GM04503 (cell line): ENCODE measurements around the gene EHF.

Experiments used
- DNase-seq: peaks from one replicate; pipeline ENCODE4 v3.0.0-alpha.2; 2012; ENCODE audit warnings: low read depth

EHF gene

DNA sequence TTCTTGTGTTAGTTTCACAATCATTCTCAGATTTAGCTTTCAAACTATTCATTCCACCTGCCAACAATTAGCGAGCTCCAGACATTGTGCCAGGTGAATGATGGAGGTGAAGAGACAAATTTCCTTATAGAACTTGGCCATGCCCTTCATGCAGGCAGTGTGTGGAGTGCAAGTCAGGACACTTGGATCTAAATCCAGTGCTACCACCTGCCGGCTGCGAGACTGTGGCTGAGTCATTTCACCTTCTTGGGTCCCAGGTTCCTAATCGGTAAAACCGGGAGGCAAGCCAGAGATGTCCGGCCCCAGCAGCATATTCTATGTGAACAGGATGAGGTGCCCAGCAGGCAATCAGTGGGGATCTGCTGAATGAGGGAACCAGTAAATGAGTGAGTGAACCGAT, 18.6 kb upstream of the EHF start:
- no peak for DNase-seq

DNA sequence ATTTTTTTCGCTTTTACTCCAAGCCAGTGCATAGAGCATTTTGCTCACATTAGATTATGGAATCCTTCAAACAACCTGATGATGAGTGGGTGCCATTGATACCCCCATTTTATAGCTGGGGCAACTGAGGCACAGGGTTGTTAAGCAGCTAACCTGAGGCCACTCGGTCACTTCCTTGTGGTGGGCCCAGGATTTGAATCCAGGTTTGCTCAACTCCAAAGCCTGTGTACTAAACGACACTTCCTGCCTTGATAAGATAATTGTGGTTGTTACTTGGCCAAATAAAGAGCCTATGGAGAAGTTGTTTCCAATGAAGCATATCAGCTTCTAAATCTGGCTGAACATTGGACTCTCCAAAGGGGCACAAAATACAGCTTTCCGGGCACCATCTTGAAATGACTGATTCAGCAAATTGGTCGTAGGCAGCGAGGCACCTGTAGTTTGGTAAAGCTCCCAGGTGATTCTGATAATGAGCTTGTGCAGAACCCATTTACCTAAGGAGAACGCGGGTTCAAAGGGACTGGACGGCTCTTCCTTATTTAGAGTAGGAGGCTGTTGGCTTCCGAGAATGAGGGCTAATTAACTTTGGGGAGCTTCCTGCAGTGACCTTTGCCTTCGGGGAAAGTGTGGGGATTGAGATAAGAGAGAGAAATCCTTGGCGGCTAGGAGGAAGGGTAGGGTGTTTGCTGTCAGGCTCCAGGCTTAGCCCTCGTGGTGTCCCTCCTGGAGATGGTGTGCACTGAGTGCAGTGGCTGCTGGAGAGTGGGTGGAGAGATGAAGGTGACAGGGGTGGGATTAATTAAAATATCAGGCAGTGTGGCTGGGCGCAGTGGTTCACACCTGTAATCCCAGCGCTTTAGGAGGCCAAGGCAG, 17.5 kb upstream of the EHF start:
- no peak for DNase-seq

DNA sequence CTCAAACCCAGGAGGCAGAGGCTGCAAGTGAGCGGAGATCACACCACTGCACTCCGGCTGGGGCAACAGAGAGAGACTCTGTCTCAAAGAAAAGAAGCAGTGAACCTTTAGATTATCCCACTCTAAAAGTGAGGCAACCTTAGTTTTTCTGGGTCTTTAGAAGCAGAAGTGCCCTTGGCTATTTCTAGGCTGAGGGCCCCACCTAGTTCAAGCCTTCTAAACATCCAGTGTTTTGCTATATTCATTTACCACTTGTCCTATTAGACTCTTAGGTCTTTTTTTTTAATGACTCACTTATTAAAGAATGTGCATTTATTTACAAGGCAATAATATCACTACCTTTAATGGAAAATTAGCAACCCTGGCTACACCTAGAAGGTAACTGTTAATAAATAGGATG, 16.7 kb upstream of the EHF start:
- no peak for DNase-seq

DNA sequence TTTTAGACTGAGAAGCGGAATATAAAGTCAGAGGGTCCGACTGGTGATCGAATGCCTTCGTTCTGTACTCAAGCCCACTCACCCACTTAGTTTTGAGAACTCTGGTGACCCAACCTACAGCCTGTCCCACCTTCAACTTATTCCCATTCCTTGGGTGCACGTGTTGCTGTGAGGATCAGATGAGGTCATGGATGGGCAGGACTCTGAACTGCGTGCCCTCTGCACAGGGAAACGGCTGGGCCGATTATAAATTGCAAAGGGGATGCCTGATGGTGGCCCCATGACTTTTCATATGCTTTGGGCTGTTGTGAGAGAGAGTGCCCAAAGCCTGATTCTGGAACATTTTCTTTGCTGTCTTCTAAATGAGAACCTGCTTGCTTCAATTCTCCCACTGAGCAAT, 16.0 kb upstream of the EHF start:
- DNase-seq: no peak

DNA sequence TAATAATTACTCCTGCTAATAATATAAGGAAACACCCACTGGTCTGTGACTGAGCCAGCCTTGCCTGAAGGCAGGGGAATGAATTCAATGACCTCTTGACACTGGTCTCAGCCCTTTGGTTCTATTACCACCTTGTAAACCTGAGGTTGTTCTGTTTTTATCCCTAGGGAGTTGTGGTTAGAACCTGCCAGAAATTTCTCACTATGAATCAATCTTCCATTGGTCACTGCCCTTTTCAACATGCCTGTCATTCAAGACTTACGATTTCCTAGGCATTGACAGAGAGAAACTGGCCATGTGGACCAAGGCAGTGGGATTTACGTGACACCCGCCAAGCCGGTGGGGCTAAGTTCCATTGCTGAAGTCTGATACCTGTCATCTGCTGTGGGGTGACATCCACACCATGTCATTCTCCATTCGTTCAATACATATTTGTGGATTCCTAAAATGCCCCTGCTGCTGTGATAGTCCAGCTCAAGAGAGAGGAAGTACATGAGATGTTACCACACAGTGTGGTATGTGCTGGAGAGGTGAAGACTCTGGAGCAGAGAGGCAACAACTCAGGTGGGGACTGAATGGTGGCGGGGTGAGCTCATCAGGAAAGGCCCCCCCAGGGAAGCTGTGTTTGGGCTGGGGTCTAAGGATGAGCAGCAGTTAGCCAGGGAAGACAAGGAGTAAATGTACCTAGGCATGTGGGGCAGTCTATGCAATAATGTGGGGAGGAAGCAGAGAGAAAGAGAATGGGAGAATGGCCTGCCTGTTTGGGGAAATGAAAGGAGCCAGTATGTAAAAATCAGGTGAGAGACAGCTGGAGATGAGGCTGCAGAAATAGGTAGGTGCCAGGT, 15.2 kb upstream of the EHF start:
- DNase-seq: no peak

DNA sequence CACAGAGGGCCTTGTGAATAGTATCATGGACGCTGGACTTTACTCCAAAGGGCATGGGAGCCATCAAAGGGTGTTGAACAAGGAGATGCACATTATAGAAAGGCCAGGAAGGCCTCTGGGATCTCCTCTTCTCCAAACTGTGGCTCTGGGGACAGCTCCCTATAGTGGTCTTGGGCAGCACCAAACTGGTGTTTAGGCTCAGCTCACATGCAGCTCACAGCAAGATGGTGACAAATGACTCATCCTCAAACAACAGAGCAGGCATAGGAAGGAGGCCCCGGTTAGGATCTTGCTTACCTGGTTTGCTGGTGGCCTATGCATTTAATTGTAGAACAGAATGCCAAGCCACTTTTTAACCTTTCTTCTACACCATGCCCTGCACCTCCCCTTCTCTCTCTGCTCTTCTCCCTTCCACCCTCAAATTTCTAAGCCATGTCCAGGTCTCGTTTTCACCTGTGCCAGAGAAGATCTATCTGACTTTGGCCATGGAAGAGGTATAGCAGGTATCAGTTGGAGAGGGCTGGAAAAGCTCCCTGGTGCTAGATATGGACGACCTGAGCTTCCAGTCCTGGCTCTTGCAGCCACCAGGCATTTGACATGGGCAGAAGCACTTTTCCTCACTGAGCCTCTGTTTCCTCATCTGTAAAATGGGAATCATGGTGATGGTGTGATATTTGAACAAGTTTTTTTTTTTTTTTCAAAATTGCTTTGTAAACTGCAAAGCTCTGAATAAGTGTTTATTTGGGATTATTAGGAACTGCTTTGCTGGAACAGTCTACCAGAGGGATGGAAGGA, 14.4 kb upstream of the EHF start:
- DNase-seq: no peak

DNA sequence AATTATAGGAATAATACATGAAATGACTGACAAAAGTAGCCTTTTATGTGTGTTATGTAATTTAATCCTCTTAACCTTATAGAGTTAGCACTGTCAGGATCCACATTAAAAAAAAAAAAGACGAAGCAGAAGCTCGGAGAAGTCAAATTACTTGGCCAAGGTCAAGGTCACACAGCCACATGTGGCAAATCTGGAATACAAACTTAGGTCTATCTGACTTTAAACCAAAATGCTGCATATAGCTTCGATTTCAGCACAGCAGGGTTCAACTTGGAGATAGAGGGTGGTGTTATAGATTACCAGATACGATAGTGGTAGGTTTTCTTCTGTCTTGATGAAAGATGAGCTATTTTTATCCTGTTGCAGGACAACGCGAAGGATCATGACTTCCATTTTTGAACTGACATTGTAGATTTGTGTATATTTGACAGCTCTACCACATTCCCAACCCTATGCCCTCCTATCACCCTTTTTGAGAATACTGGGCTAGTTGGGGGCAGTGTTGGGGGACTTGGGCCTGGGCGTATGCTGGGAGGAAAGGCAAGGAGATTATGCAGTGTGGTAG, 11.6 kb upstream of the EHF start:
- DNase-seq: no peak

DNA sequence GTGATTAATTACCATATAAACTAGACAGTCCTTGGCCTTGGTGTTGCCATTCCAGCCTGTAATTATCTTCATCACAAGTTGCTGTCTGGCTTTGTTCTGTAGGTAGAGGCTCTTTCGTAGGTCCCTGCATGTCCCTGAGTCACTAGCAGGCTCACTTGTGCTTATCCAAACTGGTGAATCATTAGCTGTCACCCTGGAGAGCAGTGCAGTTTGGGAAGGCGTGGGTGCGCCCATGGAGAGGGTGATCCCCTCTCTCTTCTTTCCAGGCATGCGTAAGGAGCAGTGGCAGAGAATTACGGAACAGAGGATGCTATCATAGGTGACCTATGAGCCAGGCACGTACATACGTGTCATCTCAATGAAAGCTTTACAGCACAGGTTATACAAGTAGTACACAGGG, 11.0 kb upstream of the EHF start:
- DNase-seq: no peak

DNA sequence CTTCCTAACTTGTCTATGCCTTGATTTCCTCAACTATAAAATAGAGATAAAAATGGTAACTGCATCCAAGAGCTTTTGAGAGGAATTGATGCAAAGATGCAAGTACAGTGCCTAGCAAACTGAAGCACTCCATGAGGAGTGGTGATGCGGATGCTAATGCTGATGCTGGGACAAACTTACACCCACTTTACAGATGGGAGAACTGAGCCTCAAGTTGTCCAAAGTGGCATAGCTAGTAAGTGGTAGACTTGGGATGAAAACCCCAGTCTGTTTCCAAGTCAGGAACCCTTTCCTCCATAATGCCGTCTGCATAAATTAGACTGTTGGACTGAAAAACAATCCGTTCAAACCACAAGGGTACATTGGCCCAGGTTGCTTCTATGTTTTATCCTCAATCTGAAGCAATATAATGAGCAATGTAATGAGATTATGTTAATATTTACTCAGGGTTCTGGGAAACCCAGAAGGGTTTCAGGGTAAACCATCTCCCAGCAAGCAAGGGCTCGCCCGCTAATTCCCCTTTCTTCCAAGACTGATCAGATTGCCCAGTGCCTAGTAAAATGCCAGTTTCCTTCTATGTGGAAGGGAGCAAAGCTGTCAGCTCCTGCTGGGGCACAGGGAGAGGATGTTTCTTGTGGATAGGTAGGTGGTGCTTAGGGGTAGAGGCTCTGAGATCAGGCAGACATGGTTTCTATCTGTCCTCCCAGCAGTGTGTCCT, 10.4 kb upstream of the EHF start:
- no peak for DNase-seq

DNA sequence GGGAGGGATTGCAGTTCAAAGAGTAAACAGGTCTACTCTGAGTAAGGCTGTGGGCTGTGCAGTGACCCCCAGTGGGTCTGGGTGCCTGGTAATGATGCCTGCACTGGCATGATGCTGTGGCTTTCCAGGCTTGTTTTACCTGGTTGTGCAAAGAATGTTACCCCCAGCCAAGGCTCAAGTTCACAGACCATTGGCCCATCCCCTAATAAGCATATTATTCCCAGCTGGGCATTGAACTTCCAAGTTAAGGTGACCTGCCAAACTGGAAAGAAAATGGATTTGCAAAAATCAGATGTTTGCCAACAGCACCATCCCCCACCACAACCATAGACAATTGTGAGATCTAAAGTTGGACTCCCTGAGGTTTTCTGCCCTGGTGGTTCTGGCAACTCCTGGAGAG, 7.9 kb upstream of the EHF start:
- DNase-seq: no peak

DNA sequence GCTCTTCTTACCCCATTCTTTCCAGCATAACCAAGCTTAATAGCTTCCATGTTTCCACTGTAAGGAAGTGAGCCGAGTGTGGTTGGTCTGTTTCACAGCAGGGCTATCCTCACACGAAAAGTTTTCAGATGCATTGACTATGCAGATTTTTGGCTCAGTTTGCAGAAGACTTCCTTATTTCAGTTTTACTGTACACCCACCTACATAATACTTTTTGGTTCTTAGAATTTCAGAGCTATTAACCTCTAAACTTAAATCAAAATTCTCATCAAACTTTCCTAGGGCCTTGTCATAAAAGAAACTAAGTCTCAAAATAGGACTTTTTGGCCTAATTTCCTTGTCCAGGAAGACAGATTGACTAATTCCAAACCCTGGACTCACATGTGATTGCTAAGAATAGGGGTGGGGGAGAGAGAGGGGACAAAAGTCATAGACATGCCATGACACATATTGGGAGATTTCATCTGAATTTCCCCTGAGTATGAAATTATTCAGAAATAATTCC, 7.3 kb upstream of the EHF start:
- DNase-seq: no peak

DNA sequence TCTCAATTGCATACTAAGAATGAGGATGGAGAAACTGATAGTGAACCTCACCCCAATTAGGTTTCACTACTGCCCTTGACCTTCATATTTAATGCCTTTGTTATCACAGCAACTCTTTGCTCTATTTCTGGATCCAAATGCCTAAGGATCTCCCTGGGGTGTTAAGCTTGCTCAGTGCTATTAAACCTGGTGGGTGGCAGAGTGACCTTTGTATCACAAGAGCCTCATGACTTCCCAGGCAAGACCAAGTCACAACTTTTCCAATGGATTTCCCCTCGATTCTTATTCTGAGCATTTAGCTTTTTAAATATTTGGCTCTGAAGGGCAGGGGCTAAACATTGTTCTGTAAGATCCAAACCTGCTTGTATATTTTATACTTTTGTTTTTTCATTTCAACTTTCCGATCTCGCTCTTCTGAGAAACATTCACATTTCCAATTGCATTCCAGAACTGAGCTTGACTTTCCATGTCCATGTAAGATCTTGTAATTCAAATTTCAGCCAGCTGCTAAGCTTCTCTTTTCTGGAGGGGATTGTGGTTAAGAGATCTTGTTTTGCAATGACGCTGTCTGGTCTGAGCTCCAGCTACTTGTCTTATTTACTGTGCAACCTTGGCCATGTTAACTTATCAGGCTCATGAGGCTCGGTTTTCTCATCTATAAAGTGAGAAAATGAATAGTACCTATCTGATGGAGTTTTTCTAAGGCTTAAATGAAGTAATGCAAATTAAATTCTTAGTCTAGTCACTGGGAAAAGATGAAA, 6.4 kb upstream of the EHF start:
- DNase-seq: peak; percentile 21

DNA sequence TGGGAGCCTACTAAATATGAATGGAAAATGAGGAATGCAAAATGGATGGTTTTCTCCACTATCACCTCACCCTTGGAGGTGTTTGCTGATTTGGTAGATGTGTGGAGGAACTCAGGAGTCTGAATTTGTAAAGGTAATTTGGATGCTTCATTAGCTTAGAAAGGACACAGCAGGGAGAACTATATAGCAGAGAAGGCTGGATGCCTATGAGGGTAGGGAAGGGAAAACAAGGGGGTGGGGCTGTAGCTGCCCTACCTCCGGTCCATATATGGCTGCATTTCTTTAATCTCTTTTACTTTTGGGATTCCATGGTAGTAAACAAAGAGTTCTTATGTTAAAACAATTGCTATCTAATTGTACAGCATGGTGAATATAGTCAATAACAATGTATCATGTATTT, 4.8 kb upstream of the EHF start:
- DNase-seq: no peak

DNA sequence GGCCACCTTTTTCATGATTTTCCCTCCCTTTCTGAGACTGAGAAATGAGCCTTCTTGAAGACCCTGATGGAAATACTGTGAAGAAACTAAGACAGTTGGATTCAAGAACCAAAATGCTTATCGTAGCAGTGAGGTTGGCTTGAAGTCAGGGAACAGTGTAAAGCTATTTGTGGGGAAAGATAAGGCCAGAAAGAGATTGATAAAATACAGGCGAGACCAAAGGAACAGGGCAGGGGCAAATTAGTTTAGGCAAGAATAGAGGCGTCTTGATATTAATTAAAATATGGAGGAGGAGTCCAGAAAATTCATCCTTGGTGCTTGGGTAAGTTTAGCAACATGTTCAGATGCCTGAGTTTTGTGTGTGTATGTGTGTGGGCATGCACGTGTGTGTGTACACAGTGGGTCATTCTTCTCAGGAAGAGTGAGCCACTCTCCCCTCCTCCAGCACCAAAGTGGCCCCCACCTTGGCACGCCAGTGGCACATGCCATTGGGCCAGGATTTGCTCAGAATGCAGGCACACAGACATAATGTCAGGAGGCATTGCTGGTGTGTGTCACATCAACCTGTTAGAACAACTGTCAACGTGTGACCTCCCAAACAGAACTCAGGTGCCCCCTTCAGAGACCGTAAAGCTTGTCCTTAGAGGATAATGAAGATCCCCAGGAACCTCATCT, 3.9 kb upstream of the EHF start:
- DNase-seq: no peak

DNA sequence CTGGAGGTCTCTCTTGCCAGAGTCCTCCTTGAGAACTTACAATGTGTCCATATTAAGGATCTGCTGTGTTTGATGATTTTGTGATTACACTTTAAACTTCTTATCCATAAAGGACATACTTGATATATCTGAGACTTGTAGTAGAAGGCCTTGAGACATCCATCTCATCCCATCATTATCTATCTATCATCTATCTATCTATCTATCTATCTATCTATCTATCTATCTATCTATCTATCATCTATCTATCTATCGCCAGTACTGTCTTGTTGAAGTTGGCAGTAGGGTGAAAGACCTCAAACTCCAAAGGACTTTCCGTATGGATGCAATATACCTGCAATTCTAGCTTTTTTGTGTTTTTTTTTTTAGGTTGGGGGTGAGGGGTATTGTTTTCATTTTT, 2.5 kb upstream of the EHF start:
- no peak for DNase-seq

DNA sequence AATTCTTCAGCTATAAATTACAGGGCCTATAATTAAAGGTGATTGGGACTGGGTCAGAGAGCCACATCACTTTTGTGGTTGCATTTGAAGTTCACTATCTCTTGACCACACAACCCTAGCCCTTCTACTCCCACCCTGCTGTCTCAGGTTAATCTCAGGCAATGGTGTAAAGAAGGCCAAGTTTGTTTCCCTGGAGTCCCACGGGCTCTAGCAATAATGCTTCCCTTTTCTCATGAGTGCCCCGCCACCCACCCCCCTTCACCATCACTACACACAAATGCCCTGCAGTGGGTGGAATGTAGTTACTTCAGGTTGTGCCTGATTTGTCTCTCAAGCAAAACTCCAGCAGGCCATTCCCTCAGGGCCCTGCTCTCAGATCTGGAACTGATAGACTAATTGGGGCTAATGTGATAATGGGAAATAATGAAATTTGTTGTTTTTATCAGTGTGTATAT, 1.8 kb upstream of the EHF start:
- DNase-seq: no peak

DNA sequence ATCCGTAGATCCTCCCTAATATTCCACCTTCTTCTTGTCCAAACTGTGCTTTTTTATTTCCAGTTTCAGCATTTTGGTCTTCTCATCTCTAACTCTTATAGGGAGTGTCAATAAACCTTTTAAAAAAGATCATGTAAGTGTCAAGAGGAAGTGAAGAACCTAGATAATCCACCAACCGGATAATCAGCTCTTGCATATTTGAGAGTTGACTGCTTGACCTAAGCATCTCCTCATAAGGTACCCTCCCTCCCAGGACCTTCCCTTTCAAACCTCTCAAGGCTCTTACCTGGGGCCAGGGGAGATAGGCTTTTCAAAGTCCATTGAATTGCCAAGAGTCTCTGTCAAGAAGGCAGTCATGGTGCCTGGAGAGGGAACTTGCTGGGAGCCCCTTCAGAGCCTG, 691 bp upstream of the EHF start:
- DNase-seq: no peak

DNA sequence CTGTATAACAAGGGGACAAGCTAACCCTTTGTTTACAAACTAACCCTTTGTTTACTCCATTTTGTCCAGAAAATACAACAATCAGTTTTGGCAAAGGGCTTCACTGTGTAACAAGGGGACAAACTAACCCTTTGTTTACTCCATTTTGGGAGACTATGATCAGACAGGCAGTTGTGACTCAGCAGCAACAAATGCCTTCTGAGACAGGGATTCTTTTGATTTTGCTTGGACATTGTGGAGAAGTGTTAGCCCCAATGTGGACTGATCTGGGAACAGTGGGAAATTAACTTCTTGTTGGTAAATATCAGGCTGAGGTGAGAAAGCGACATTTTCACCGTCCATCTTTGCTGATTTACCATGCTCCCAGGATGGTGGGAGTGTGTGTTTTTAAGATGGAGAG, 983 bp downstream of the EHF start:
- DNase-seq: no peak

DNA sequence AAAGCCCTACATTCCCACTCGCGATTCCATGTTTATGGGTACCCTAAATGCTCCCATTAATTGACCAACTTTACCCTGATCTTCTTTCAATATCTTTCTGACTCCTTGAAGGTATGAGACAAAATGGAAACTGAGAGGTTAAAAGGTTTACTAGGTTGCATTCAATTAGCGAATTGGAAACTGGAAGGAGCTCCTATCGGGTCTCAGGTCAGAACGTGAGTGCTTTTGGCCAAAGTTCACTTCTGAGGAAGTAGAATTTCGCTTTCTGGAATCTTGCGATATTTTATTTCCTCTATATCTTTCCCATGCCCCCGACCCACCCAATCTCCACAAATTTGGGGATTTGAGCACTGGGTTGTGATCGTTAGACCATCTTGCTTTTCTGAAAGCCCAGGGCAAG, 2.6 kb downstream of the EHF start:
- no peak for DNase-seq

DNA sequence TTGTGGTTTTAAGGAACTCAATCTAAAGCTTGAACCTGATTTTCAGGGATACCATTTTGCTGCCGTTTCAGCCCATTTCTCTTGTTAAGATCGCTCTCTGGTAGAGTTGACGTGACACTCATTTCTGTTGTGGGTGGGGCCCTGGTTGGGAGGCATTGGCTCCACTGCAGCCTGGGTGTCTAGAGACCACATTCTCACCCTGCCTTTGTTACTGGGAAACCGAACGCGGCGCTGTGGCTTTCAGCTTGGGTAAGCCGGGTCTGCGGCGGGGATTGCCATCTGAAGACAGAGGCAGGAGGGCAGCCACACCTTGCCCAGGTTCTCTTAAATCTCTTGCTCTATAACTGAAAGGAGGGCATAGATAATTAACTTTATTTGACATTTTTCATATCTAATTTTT, 3.2 kb downstream of the EHF start:
- DNase-seq: no peak
